ENCODE measurements around the gene CAMK2A.

CAMK2A gene

GRCh38 chr5:150230842-150231241 is 58.7 kb downstream of the CAMK2A start:
- peak overlapping the region; percentile 44 to 95 (median 95) for H3K27ac Mint-ChIP-seq
- no peaks in the 10 kb centered on the region for H3K27me3 Mint-ChIP-seq (ENCODE audit: low read depth)
- no peaks in the 10 kb centered on the region for H3K9me3 Mint-ChIP-seq
- H3K4me3 Mint-ChIP-seq, result peak overlapping the region in 2 of 3 experiments; percentile 24 to 45
- peaks cover 3% of the 10 kb centered on the region for H3K36me3 Mint-ChIP-seq (ENCODE audit: low read depth)
- H3K4me1 Mint-ChIP-seq, result peaks cover 20% of the 10 kb centered on the region
- TF ChIP-seq CTCF (IDR thresholded peaks at IDR 0.05; ENCODE audit: unreplicated experiment in 3 of 3), result no peak

DNA sequence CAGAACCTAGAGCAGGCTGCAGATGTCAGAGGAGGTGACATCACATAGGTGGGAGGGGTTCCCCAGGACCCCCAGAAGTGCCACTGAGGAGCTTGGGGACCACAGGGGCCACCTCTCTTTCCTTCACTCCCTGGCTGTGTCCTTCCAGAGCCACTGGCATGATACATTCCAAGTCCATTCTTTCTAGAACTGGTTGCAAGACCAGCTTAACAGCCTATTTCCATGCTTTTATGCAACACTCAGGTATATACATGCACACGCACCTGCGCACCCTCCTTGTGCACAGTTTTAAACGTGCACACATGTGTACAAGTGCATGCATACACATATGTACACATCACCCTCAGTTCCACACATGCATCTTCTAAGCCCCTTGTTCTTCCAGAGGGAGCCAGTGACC is 60.0 kb downstream of the CAMK2A start:
- H3K4me1 Mint-ChIP-seq, result peaks cover 7% of the 10 kb centered on the region

GRCh38 chr5:150227606-150228273 is 61.8 kb downstream of the CAMK2A start:
- no peak for TF ChIP-seq CTCF (IDR thresholded peaks at IDR 0.05; ENCODE audit: unreplicated experiment in 3 of 3)
- Mint-ChIP-seq H3K36me3 (ENCODE audit: low read depth) (peaks cover 3% of the 10 kb centered on the region), H3K4me1 (peaks cover 6% of the 10 kb centered on the region), H3K27ac (no peak overlapping the region), H3K27me3 (ENCODE audit: low read depth) (no peaks in the 10 kb centered on the region), H3K4me3 (no peak overlapping the region), H3K9me3 (no peaks in the 10 kb centered on the region)

More for the DNA sequence above, 60.0 kb downstream of the CAMK2A start:
- no peaks in the 10 kb centered on the region for H3K27me3 Mint-ChIP-seq (ENCODE audit: low read depth)
- H3K36me3 Mint-ChIP-seq (ENCODE audit: low read depth), result peaks cover 3% of the 10 kb centered on the region
- peak overlapping the region in 2 of 3 experiments; percentile 42 to 67 for H3K27ac Mint-ChIP-seq
- H3K4me3 Mint-ChIP-seq, result no peak overlapping the region
- no peak for TF ChIP-seq CTCF (IDR thresholded peaks at IDR 0.05; ENCODE audit: unreplicated experiment in 3 of 3)
- no peaks in the 10 kb centered on the region for H3K9me3 Mint-ChIP-seq

GRCh38 chr5:150227036-150227435 is 62.5 kb downstream of the CAMK2A start:
- Mint-ChIP-seq H3K27ac (no peak overlapping the region), H3K4me1 (peaks cover 6% of the 10 kb centered on the region), H3K9me3 (no peaks in the 10 kb centered on the region), H3K36me3 (ENCODE audit: low read depth) (peaks cover 3% of the 10 kb centered on the region), H3K4me3 (no peak overlapping the region), H3K27me3 (ENCODE audit: low read depth) (no peaks in the 10 kb centered on the region)
- TF ChIP-seq CTCF (IDR thresholded peaks at IDR 0.05; ENCODE audit: unreplicated experiment in 3 of 3), result no peak

- no peak overlapping the region for H3K27ac Mint-ChIP-seq
- H3K27me3 Mint-ChIP-seq (ENCODE audit: low read depth), result no peaks in the 10 kb centered on the region
- no peaks in the 10 kb centered on the region for H3K9me3 Mint-ChIP-seq
- TF ChIP-seq CTCF (IDR thresholded peaks at IDR 0.05; ENCODE audit: unreplicated experiment in 3 of 3), result no peak
- H3K4me1 Mint-ChIP-seq, result no peaks in the 10 kb centered on the region
- no peak overlapping the region for H3K4me3 Mint-ChIP-seq
- H3K36me3 Mint-ChIP-seq (ENCODE audit: low read depth), result no peaks in the 10 kb centered on the region
These were observed 65.0 kb downstream of the CAMK2A start for GRCh38 chr5:150224483-150225027.

- H3K27me3 Mint-ChIP-seq (ENCODE audit: low read depth), result no peaks in the 10 kb centered on the region
- no peaks in the 10 kb centered on the region for H3K36me3 Mint-ChIP-seq (ENCODE audit: low read depth)
- H3K9me3 Mint-ChIP-seq, result no peaks in the 10 kb centered on the region
- no peaks in the 10 kb centered on the region for H3K4me1 Mint-ChIP-seq
- TF ChIP-seq CTCF (IDR thresholded peaks at IDR 0.05; ENCODE audit: unreplicated experiment in 3 of 3), result no peak
- H3K27ac Mint-ChIP-seq, result no peak overlapping the region
- H3K4me3 Mint-ChIP-seq, result no peak overlapping the region
These were observed 66.1 kb downstream of the CAMK2A start for GRCh38 chr5:150223474-150223873.

All from nephron (organoid).